ENCODE measurements around the gene LRRC26. TPM values are rescaled to one million over a fixed set of nuclear protein-coding genes. Genes with fewer than 3 reads are reported as not detected.

The LRRC26 gene
- total and polyA plus RNA-seq, 2 donors: 0.05 to 0.28 TPM

DNA sequence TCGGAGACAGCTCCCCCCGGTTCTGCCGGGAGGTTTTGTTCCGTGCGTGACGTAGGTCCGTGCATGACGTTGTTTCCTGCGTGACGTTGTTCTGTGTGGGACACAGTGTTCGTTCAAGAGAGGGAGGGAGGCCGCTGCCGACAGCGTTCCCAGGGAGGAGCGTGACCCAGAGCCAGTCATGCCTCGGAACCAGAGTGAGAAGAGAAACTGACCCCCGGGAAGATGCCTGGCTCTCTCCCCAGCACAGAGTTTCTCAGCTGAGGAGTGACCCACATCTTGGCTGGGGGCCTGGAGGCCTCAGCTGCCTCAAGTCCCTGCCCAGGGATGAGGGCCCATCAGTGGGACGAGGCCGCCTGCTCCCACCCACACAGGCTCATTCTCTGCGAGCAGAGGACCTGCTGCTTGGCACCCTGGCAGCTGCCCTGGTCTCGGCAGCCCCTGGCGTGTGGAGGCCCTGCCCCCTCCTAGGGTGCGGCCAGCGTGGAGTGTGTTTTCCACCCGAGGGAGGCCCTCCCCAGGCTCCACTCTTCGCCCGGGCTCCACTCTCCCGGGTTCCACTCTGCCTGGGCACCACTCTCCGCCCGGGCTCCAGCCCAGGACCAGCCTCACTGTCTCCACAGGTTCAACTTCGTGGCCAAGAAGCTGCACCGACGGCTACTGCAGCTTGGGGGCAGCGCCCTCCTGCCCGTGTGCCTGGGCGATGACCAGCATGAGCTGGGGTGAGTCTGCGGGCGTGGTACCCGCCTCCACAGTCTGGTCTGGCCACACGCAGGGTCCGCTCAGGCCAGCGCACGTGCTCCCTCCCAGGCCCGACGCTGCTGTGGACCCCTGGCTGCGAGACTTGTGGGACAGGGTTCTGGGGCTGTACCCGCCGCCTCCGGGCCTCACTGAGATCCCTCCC lies 43.6 kb upstream of the LRRC26 start:
- DNase-seq (ENCODE audit: low read depth in 6 of 9, low spot score in 9 of 9): no peak
- no peak overlapping the region for H3K27ac ChIP-seq (ENCODE audit: low read depth in 1 of 2, low read length in 1 of 2)
- H3K4me1 ChIP-seq (ENCODE audit: control insufficient read depth in 2 of 2, insufficient read depth in 2 of 2, low read length in 2 of 2): no peaks in the 10 kb centered on the region
- no peaks in the 10 kb centered on the region for H3K27me3 ChIP-seq (ENCODE audit: control insufficient read depth in 2 of 2, insufficient read depth in 1 of 2, low read length in 1 of 2)
- H3K4me3 ChIP-seq (ENCODE audit: low read length in 2 of 2): no peak overlapping the region
- 97% methylated on average over 49 of the region's 49 CpGs for WGBS
- H3K36me3 ChIP-seq (ENCODE audit: control insufficient read depth in 2 of 2, insufficient read depth in 2 of 2, low read length in 1 of 2): peaks cover 27 to 52% of the 10 kb centered on the region in 2 donors
- H3K9me3 ChIP-seq (ENCODE audit: control insufficient read depth in 2 of 2, insufficient read depth in 1 of 2, low read length in 1 of 2): peaks cover 0 to 3% of the 10 kb centered on the region in 2 donors

- no peaks in the 10 kb centered on the region for H3K27me3 ChIP-seq (ENCODE audit: control insufficient read depth in 2 of 2, insufficient read depth in 1 of 2, low read length in 1 of 2)
Measured at GRCh38 chr9:137212520-137212919, 42.7 kb upstream of the LRRC26 start.

GRCh38 chr9:137211532-137211931 lies 41.7 kb upstream of the LRRC26 start:
- H3K27me3 ChIP-seq (ENCODE audit: control insufficient read depth in 2 of 2, insufficient read depth in 1 of 2, low read length in 1 of 2): no peaks in the 10 kb centered on the region
- peaks cover 0 to 3% of the 10 kb centered on the region in 2 donors for H3K9me3 ChIP-seq (ENCODE audit: control insufficient read depth in 2 of 2, insufficient read depth in 1 of 2, low read length in 1 of 2)
- 89% methylated on average over 13 of the region's 13 CpGs for WGBS
- DNase-seq (ENCODE audit: low read depth in 6 of 9, low spot score in 9 of 9): no peak
- H3K4me3 ChIP-seq (ENCODE audit: low read length in 2 of 2): no peak overlapping the region
- peaks cover 26 to 45% of the 10 kb centered on the region in 2 donors for H3K36me3 ChIP-seq (ENCODE audit: control insufficient read depth in 2 of 2, insufficient read depth in 2 of 2, low read length in 1 of 2)
- no peak overlapping the region for H3K27ac ChIP-seq (ENCODE audit: low read depth in 1 of 2, low read length in 1 of 2)
- peaks cover 4 to 6% of the 10 kb centered on the region in 2 donors for H3K4me1 ChIP-seq (ENCODE audit: control insufficient read depth in 2 of 2, insufficient read depth in 2 of 2, low read length in 2 of 2)

More at GRCh38 chr9:137212520-137212919, 42.7 kb upstream of the LRRC26 start:
- WGBS: 96% methylated on average over 21 of the region's 21 CpGs
- Histone ChIP-seq H3K36me3 (ENCODE audit: control insufficient read depth in 2 of 2, insufficient read depth in 2 of 2, low read length in 1 of 2) (peaks cover 27 to 52% of the 10 kb centered on the region in 2 donors), H3K4me3 (ENCODE audit: low read length in 2 of 2) (no peak overlapping the region), H3K27ac (ENCODE audit: low read depth in 1 of 2, low read length in 1 of 2) (no peak overlapping the region), H3K9me3 (ENCODE audit: control insufficient read depth in 2 of 2, insufficient read depth in 1 of 2, low read length in 1 of 2) (peaks cover 0 to 3% of the 10 kb centered on the region in 2 donors), H3K4me1 (ENCODE audit: control insufficient read depth in 2 of 2, insufficient read depth in 2 of 2, low read length in 2 of 2) (no peaks in the 10 kb centered on the region)
- DNase-seq (ENCODE audit: low read depth in 6 of 9, low spot score in 9 of 9): no peak

GRCh38 chr9:137206602-137207001 lies 36.8 kb upstream of the LRRC26 start:
- H3K27ac ChIP-seq (ENCODE audit: low read depth in 1 of 2, low read length in 1 of 2): no peak overlapping the region
- H3K9me3 ChIP-seq (ENCODE audit: control insufficient read depth in 2 of 2, insufficient read depth in 1 of 2, low read length in 1 of 2): peaks cover 0 to 9% of the 10 kb centered on the region in 2 donors
- WGBS: 92% methylated on average over 7 of the region's 7 CpGs
- peaks cover 23 to 28% of the 10 kb centered on the region in 2 donors for H3K4me1 ChIP-seq (ENCODE audit: control insufficient read depth in 2 of 2, insufficient read depth in 2 of 2, low read length in 2 of 2)
- peak overlapping the region in 1 of 2 donors; percentile 92 for H3K4me3 ChIP-seq (ENCODE audit: low read length in 2 of 2)
- DNase-seq (ENCODE audit: low read depth in 6 of 9, low spot score in 9 of 9): no peak
- H3K27me3 ChIP-seq (ENCODE audit: control insufficient read depth in 2 of 2, insufficient read depth in 1 of 2, low read length in 1 of 2): no peaks in the 10 kb centered on the region
- peaks cover 10 to 11% of the 10 kb centered on the region in 2 donors for H3K36me3 ChIP-seq (ENCODE audit: control insufficient read depth in 2 of 2, insufficient read depth in 2 of 2, low read length in 1 of 2)

- H3K4me1 ChIP-seq (ENCODE audit: control insufficient read depth in 2 of 2, insufficient read depth in 2 of 2, low read length in 2 of 2): peaks cover 27 to 35% of the 10 kb centered on the region in 2 donors
- WGBS: under 1% methylated on average over 98 of the region's 98 CpGs
Measured at GRCh38 chr9:137205126-137206069, 35.5 kb upstream of the LRRC26 start, which contains the start of the genes NDOR1 and TMEM203. TSS of gene NDOR1 (plus strand) at chr9:137205700. CDS start at chr9:137205778, 78 bp downstream. TSS of gene TMEM203 (minus strand) at chr9:137205648. CDS start at chr9:137205414, 234 bp downstream.

GRCh38 chr9:137204731-137205125 lies 34.9 kb upstream of the LRRC26 start:
- DNase-seq (ENCODE audit: low read depth in 6 of 9, low spot score in 9 of 9): no peak
- peaks cover 7 to 10% of the 10 kb centered on the region in 2 donors for H3K36me3 ChIP-seq (ENCODE audit: control insufficient read depth in 2 of 2, insufficient read depth in 2 of 2, low read length in 1 of 2)
- WGBS: 24% methylated on average over 21 of the region's 21 CpGs
- peaks cover 27 to 35% of the 10 kb centered on the region in 2 donors for H3K4me1 ChIP-seq (ENCODE audit: control insufficient read depth in 2 of 2, insufficient read depth in 2 of 2, low read length in 2 of 2)
- H3K27me3 ChIP-seq (ENCODE audit: control insufficient read depth in 2 of 2, insufficient read depth in 1 of 2, low read length in 1 of 2): peaks cover 1 to 2% of the 10 kb centered on the region in 2 donors
- peak overlapping the region; percentile 84 to 92 for H3K4me3 ChIP-seq (ENCODE audit: low read length in 2 of 2)
- H3K9me3 ChIP-seq (ENCODE audit: control insufficient read depth in 2 of 2, insufficient read depth in 1 of 2, low read length in 1 of 2): peaks cover 0 to 9% of the 10 kb centered on the region in 2 donors
- H3K27ac ChIP-seq (ENCODE audit: low read depth in 1 of 2, low read length in 1 of 2): no peak overlapping the region

More at GRCh38 chr9:137205126-137206069, 35.5 kb upstream of the LRRC26 start, which contains the start of the genes NDOR1 and TMEM203:
- peak within 1 kb of the TSS; percentile 65 to 81 for H3K27ac ChIP-seq (ENCODE audit: low read depth in 1 of 2, low read length in 1 of 2)
- DNase-seq (ENCODE audit: low read depth in 6 of 9, low spot score in 9 of 9): peak; percentile 68 to 94 (median 86)
- H3K36me3 ChIP-seq (ENCODE audit: control insufficient read depth in 2 of 2, insufficient read depth in 2 of 2, low read length in 1 of 2): peaks cover 10 to 11% of the 10 kb centered on the region in 2 donors
- H3K4me3 ChIP-seq (ENCODE audit: low read length in 2 of 2): peak within 1 kb of the TSS; percentile 84 to 92
- H3K27me3 ChIP-seq (ENCODE audit: control insufficient read depth in 2 of 2, insufficient read depth in 1 of 2, low read length in 1 of 2): no peaks in the 10 kb centered on the region
- peaks cover 0 to 9% of the 10 kb centered on the region in 2 donors for H3K9me3 ChIP-seq (ENCODE audit: control insufficient read depth in 2 of 2, insufficient read depth in 1 of 2, low read length in 1 of 2)

DNA sequence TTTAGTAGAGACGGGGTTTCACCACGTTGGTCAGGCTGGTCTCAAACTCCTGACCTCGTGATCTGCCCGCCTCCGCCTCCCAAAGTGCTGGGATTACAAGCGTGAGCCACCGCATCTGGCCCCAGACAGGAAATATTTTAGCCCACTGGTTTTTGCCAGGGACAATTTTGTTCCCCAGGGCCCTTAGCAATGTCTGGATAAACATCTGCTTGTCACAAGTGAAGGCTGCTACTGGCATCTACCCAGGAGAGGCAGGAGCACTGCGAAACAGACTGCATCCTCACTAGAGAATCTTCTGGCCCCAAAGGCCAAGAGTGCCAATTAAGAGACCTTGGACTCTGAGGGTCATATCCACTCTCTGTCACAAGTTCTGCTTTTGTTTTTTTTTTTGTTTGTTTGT lies 33.1 kb upstream of the LRRC26 start:
- H3K36me3 ChIP-seq (ENCODE audit: control insufficient read depth in 2 of 2, insufficient read depth in 2 of 2, low read length in 1 of 2): peaks cover 0 to 6% of the 10 kb centered on the region in 2 donors
- DNase-seq (ENCODE audit: low read depth in 6 of 9, low spot score in 9 of 9): no peak
- 96% methylated on average over 8 of the region's 8 CpGs for whole genome bisulfite sequencing
- H3K4me1 ChIP-seq (ENCODE audit: control insufficient read depth in 2 of 2, insufficient read depth in 2 of 2, low read length in 2 of 2): peaks cover 30 to 35% of the 10 kb centered on the region in 2 donors
- peaks cover 10 to 19% of the 10 kb centered on the region in 2 donors for H3K27me3 ChIP-seq (ENCODE audit: control insufficient read depth in 2 of 2, insufficient read depth in 1 of 2, low read length in 1 of 2)
- H3K27ac ChIP-seq (ENCODE audit: low read depth in 1 of 2, low read length in 1 of 2): no peak overlapping the region
- H3K4me3 ChIP-seq (ENCODE audit: low read length in 2 of 2): no peak overlapping the region
- peaks cover 0 to 5% of the 10 kb centered on the region in 2 donors for H3K9me3 ChIP-seq (ENCODE audit: control insufficient read depth in 2 of 2, insufficient read depth in 1 of 2, low read length in 1 of 2)

DNA sequence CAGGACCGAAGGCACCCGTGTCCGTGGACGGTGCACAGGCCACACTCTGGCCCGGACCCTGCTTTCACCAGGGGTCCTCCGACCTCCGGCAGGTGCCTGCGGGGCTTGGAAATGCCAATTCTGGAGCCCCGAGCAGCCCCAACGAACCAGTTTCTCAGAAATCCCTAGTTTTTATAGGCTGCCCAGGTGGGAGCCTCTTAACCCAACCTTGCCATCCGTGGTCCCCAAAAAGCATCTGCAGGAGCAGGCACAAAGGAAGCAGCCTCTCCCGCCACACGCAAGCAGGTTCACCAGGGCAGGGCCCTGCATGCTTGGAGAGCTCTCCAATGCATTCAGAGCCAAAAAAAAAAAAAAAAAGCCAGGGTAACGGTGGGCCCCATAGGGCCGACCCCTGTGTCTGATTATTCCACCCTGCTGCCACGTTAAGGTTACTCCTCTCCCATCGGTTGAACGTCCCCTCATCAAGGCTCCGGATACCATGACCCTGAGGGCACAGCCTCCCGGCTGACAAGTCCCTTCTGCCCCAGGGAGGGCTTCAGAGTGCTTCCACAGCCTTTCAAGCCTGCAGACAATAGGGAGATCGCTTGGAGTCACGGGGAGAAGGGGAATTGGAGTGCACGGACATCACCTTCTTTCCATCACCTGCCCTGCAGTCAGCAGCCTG lies 31.5 kb upstream of the LRRC26 start:
- H3K36me3 ChIP-seq (ENCODE audit: control insufficient read depth in 2 of 2, insufficient read depth in 2 of 2, low read length in 1 of 2): peaks cover 0 to 4% of the 10 kb centered on the region in 2 donors
- H3K4me1 ChIP-seq (ENCODE audit: control insufficient read depth in 2 of 2, insufficient read depth in 2 of 2, low read length in 2 of 2): peaks cover 24 to 27% of the 10 kb centered on the region in 2 donors
- H3K27ac ChIP-seq (ENCODE audit: low read depth in 1 of 2, low read length in 1 of 2): peak overlapping the region; percentile 45 to 72
- peaks cover 10 to 25% of the 10 kb centered on the region in 2 donors for H3K27me3 ChIP-seq (ENCODE audit: control insufficient read depth in 2 of 2, insufficient read depth in 1 of 2, low read length in 1 of 2)
- peak overlapping the region; percentile 75 to 85 for H3K4me3 ChIP-seq (ENCODE audit: low read length in 2 of 2)
- H3K9me3 ChIP-seq (ENCODE audit: control insufficient read depth in 2 of 2, insufficient read depth in 1 of 2, low read length in 1 of 2): peaks cover 0 to 5% of the 10 kb centered on the region in 2 donors
- WGBS: 34% methylated on average over 23 of the region's 23 CpGs
- DNase-seq (ENCODE audit: low read depth in 6 of 9, low spot score in 9 of 9): no peak

All from thymus (tissue), 11 donors.